Subcutaneous adipose tissue (tissue), 4 donors: ENCODE measurements around the gene PCDH19. TPM values are rescaled to one million over a fixed set of nuclear protein-coding genes. Genes with fewer than 3 reads are reported as not detected.

Experiments
- total RNA-seq, 4 donors: library from RNA; depleted of rRNA; stranded (reverse); fragments of >200 nt; gene quantifications; one replicate each; pipeline ENCODE4 v1.1.0, GENCODE V29; 2016
- TF ChIP-seq, protein P1 (sequence below): fragments of 450-650 bp; IDR thresholded peaks from one replicate; pipeline ENCODE4 v1.5.1; 2016; ENCODE audit warnings: low read depth, mild to moderate bottlenecking, control low read depth, antibody characterized with exemption, moderate library complexity

The PCDH19 gene
- total RNA-seq, 4 donors from 2014 or later: 1.4 to 4.3 (median 3.6) TPM

DNA sequence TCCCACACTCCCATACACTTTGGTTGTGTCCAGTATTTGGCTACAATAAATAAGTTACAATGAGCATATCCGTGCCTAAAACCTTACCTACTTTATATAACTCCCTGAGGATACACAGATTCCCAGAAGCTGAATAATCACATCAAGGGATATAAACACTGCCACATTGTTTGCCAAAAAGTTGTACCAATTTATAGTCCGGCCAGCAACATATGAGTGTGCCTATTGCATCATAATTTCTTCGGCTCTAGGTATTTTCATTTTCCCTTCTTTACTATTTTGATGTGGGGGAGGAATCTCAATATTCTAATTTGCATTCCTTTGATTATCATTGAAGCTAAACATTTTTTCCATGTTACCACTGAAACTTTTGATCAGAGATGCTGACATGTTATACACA lies 146.4 kb downstream of the PCDH19 start:
- TF ChIP-seq, protein P1, sequence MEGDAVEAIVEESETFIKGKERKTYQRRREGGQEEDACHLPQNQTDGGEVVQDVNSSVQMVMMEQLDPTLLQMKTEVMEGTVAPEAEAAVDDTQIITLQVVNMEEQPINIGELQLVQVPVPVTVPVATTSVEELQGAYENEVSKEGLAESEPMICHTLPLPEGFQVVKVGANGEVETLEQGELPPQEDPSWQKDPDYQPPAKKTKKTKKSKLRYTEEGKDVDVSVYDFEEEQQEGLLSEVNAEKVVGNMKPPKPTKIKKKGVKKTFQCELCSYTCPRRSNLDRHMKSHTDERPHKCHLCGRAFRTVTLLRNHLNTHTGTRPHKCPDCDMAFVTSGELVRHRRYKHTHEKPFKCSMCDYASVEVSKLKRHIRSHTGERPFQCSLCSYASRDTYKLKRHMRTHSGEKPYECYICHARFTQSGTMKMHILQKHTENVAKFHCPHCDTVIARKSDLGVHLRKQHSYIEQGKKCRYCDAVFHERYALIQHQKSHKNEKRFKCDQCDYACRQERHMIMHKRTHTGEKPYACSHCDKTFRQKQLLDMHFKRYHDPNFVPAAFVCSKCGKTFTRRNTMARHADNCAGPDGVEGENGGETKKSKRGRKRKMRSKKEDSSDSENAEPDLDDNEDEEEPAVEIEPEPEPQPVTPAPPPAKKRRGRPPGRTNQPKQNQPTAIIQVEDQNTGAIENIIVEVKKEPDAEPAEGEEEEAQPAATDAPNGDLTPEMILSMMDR: no peak

DNA sequence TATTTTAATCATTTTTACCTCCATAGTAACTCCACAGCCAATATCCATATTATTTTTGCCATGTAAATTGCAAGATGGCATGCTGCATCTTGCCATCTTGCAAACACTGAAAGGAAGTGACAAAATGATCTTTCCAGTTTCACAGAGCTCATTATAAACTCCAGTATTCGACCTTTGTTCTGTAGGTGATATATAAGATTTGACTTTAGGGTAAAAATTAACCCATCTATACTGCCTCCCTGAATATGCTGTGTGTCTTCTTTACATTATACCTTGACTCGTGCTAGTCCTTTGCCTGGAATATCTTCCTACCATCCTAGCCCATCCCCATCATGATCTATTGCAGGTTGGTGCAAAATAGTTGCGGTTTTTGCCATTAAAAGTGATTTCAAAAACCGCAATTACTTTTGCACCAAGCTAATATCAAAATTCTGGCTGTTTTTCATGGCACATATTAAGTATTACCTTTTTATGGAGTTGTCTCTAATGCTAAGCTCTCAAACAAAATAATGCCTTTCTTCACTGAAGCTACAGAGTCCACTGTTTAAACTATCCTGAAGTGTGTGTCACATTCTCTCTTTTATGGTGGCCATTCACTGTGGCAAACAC lies 161.1 kb downstream of the PCDH19 start:
- TF ChIP-seq, protein P1: no peak

DNA sequence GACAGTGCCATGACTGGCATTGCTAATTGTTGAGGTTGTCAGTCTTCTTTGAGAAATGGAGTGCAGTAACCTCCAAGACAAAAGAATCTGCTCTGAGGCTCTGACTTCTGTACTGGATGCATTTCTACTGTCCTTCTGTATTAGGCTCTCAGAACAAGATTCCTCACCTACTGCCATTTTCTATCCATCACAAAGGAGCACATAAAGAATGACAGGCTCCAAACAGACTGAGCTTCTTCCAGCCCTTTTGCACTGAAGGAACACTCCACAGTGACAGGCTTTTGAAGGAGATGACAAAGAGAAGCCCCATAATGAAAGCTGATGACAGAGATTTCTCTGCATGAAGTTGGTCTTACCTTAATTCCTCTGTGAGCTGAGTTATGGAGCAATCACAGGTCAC lies 162.2 kb downstream of the PCDH19 start:
- TF ChIP-seq, protein P1: no peak

DNA sequence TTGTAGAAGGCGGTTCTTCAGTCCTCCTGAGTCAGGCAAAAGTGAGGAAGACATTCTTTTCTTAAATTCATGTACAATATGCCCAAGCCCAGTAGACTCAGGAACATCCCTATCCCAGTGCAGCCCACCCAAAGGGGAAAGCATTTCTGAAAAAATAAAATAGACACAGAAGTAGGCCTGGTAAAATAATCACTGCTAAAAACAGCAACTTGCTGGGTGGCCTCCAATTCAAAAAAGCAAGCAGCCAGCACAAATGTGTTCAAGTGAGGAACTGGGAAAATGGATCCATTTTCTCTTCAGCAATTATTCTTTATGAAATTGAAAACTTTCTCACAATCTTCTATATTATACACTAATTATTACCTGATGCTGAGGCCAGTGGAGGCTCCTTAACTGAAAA lies 165.4 kb downstream of the PCDH19 start:
- TF ChIP-seq, protein P1: no peak

Other genes with a start within 250 kb of the PCDH19 start
- 10 to 100 TPM in 3 of 4 donors, 1 to 10 TPM in 1; 7.7 to 23.2 (median 14.4) TPM for gene TNMD, start 174.7 kb upstream of the PCDH19 start, total RNA-seq
- 10 to 100 TPM; 29.1 to 56.7 (median 38.4) TPM for gene TSPAN6, start 226.5 kb upstream of the PCDH19 start, total RNA-seq
- gene SRPX2, start 233.9 kb upstream of the PCDH19 start, total RNA-seq: 100 to 1,000 TPM in 2 of 4 donors, 10 to 100 TPM in 2; 79.9 to 165 (median 109) TPM